Spleen (tissue), 11 donors: ENCODE results near the gene TMEM272. TPM values are rescaled to one million over a fixed set of nuclear protein-coding genes. Genes with fewer than 3 reads are reported as not detected.
A peak's percentile ranks its signal among the peaks of the same experiment; 100 is the strongest.

Experiments used
- DNase-seq: peaks from one replicate; pipeline ENCODE4 v3.0.0-alpha.2; 2020
- H3K27ac ChIP-seq, 8 donors: fragments of 200-600 bp; sonication (generic) in 7 of 8; 1 replicate in 4 of 8; 2 replicates in 4 of 8; pipeline versions ENCODE4 v1.5.0 to v1.8.0; 2016 to 2021; ENCODE audit warnings: inconsistent platforms in 4 of 8, mild to moderate bottlenecking in 4 of 8, moderate library complexity in 1 of 8
- H3K27me3 ChIP-seq, 7 donors: fragments of 200-600 bp; sonication (generic) in 6 of 7; replicated peaks in 1 of 7; 1 replicate in 4 of 7; 2 replicates in 3 of 7; pipeline versions ENCODE4 v1.5.0 to v1.8.0; 2016 to 2021; ENCODE audit warnings: inconsistent platforms in 3 of 7, mild to moderate bottlenecking in 1 of 7
- H3K36me3 ChIP-seq, 6 donors: fragments of 200-600 bp; sonication (generic) in 5 of 6; 1 replicate in 4 of 6; 2 replicates in 2 of 6; pipeline versions ENCODE4 v1.5.0 to v1.8.0; 2016 to 2021; ENCODE audit warnings: inconsistent platforms in 2 of 6
- H3K4me1 ChIP-seq, 6 donors: fragments of 200-600 bp; sonication (generic) in 5 of 6; 1 replicate in 3 of 6; 2 replicates in 3 of 6; pipeline versions ENCODE4 v1.5.0 to v1.8.0; 2016 to 2021; ENCODE audit warnings: inconsistent platforms in 3 of 6
- H3K4me3 ChIP-seq, 8 donors: fragments of 200-600 bp; sonication (generic) in 7 of 8; 1 replicate in 4 of 8; 2 replicates in 4 of 8; pipeline versions ENCODE4 v1.5.0 to v1.8.0; 2016 to 2021; ENCODE audit warnings: inconsistent platforms in 4 of 8, mild to moderate bottlenecking in 4 of 8, moderate library complexity in 2 of 8
- H3K9me3 ChIP-seq, 8 donors: fragments of 200-600 bp; sonication (generic) in 7 of 8; 1 replicate in 4 of 8; 2 replicates in 4 of 8; pipeline versions ENCODE4 v1.5.0 to v1.8.0; 2016 to 2021; ENCODE audit warnings: inconsistent platforms in 4 of 8
- CTCF ChIP-seq, 11 experiments: fragments of 200-600 bp in 7 of 11; fragments of 450-650 bp in 4 of 11; sonication (generic) in 4 of 11; IDR thresholded peaks in 8 of 11; conservative IDR thresholded peaks in 3 of 11; 1 replicate in 7 of 11; 2 replicates in 4 of 11; pipeline versions ENCODE4 v1.4.0 to v1.8.0; 2016 to 2021; ENCODE audit warnings: antibody characterized with exemption in 11 of 11, inconsistent platforms in 4 of 11, mild to moderate bottlenecking in 1 of 11
- POLR2A ChIP-seq, 3 donors: fragments of 450-650 bp; IDR thresholded peaks; one replicate each; pipeline ENCODE4 v1.5.1; 2017; ENCODE audit warnings: antibody characterized with exemption in 3 of 3, mild to moderate bottlenecking in 1 of 3
- POLR2AphosphoS5 ChIP-seq, 3 donors: sonication (generic); formaldehyde crosslinking; IDR thresholded peaks; one replicate each; pipeline ENCODE4 v1.5.1; 2017; ENCODE audit warnings: antibody characterized with exemption in 3 of 3
- WGBS, 5 donors: extraction: QIAGEN DNeasy Blood & Tissue Kit in 3 of 5; methylation state at CpG; one replicate each; pipeline versions ENCODE4 v1.1.5 to v1.1.7; 2013 to 2018; 5-methylcytosine and 5-hydroxymethylcytosine counted together
- intact Hi-C: fragments of 100-400 bp; cut with DNase I; formaldehyde crosslinking; loops from one replicate; pipeline ENCODE4 v1.15.0; 2023; ENCODE audit warnings: low total_unique reads
- polyA plus RNA-seq, 3 donors: library from polyadenylated mRNA; stranded (reverse); fragments of 200-250 nt; gene quantifications; one replicate each; pipeline ENCODE4 v1.2.1, GENCODE V29; 2013
- total RNA-seq, 7 donors: library from RNA; depleted of rRNA in 3 of 7; stranded (reverse); fragments of >200 nt in 3 of 7; fragmentation: NEBNext Ultra II Directional in 4 of 7; extraction: Animal tissue kit (Norgen Biotek cat#: 25700) in 4 of 7; gene quantifications; one replicate each; pipeline versions ENCODE4 v1.1.0 to v1.2.1, GENCODE V29; 2016 to 2021
- donor health status: healthy with polysubstance abuse.
- donor health status: DM: no; HTN: no; CAD: no; lungs with moderate emphysema.
- donor health status: DM: no; HTN: no; CAD: no.
- donor health status: Bipolar disorder and iron deficiency.
- donor health status: healthy.
- donor health status: DM: no; HTN: no; CAD: no.
- donor health status: DM: yes; HTN: yes; CAD: no.

TMEM272 gene
- total and polyA plus RNA-seq, 10 donors: 0.03 to 3.3 (median 1.1) TPM

DNA sequence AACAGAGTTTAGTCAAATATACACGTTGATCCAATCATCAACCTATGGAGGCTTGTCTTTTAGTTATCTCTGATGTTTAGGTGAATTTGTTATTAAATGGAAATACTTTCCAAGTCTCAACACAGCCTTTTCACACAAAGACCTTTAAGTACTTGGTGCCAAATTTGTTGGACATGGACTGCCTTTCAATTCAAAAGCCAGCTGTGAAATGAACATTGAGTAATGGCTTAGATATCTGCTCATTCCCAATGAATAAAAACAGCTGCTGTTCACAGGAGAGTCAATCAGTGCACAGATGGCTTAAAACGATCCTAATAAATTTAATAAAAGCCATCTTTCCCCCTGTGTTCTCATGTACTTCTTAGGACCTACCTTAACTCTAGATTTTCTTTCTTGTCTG, 21.1 kb downstream of the TMEM272 start:
- intact Hi-C loops: no loop called here
- H3K4me3 ChIP-seq: peak overlapping the region in 2 of 8 donors; percentile 15 to 57
- no peaks in the 10 kb centered on the region for H3K36me3 ChIP-seq
- no peaks in the 10 kb centered on the region for H3K27me3 ChIP-seq
- WGBS, 5 donors: 76 to 83% (median 81%) methylated on average over 2 of the region's 2 CpGs
- H3K9me3 ChIP-seq: no peaks in the 10 kb centered on the region
- peak overlapping the region in 7 of 8 donors; percentile 79 to 95 (median 88) for H3K27ac ChIP-seq
- TF ChIP-seq POLR2A (IDR thresholded peaks at IDR 0.05) (no peak), POLR2AphosphoS5 (IDR thresholded peaks at IDR 0.05) (no peak), CTCF (IDR thresholded peaks at IDR 0.05 in 8 of 11, conservative IDR thresholded peaks at IDR 0.05 in 3 of 11) (no peak)
- peaks cover 21 to 100% (median 88%) of the 10 kb centered on the region in 6 donors for H3K4me1 ChIP-seq
- DNase-seq: no peak

- peaks cover 21 to 100% (median 89%) of the 10 kb centered on the region in 6 donors for H3K4me1 ChIP-seq
Observed at GRCh38 chr13:51823359-51823758, 21.6 kb downstream of the TMEM272 start.

GRCh38 chr13:51822106-51822815, 22.7 kb downstream of the TMEM272 start:
- H3K27ac ChIP-seq: peak overlapping the region; percentile 30 to 95 (median 84)
- no peaks in the 10 kb centered on the region for H3K27me3 ChIP-seq
- 48 to 64% (median 57%) methylated on average over 13 of the region's 13 CpGs for WGBS, 5 donors
- DNase-seq: no peak
- TF ChIP-seq POLR2AphosphoS5 (IDR thresholded peaks at IDR 0.05): no peak
- TF ChIP-seq POLR2A (IDR thresholded peaks at IDR 0.05): no peak
- H3K4me1 ChIP-seq: peaks cover 21 to 94% (median 80%) of the 10 kb centered on the region in 6 donors
- intact Hi-C loops: no loop called here
- H3K36me3 ChIP-seq: no peaks in the 10 kb centered on the region
- H3K4me3 ChIP-seq: peak overlapping the region in 5 of 8 donors; percentile 4 to 57 (median 11)
- H3K9me3 ChIP-seq: no peaks in the 10 kb centered on the region

More at GRCh38 chr13:51823359-51823758, 21.6 kb downstream of the TMEM272 start:
- Histone ChIP-seq H3K36me3 (no peaks in the 10 kb centered on the region), H3K4me3 (peak overlapping the region in 1 of 8 donors; percentile 57), H3K27me3 (no peaks in the 10 kb centered on the region), H3K9me3 (no peaks in the 10 kb centered on the region), H3K27ac (peak overlapping the region in 7 of 8 donors; percentile 79 to 95 (median 84))
- TF ChIP-seq POLR2A (IDR thresholded peaks at IDR 0.05) (no peak), CTCF (IDR thresholded peaks at IDR 0.05 in 8 of 11, conservative IDR thresholded peaks at IDR 0.05 in 3 of 11) (no peak), POLR2AphosphoS5 (IDR thresholded peaks at IDR 0.05) (no peak)
- intact Hi-C loops: no loop called here
- WGBS, 5 donors: 69 to 92% (median 81%) methylated on average over 2 of the region's 2 CpGs
- DNase-seq: no peak

DNA sequence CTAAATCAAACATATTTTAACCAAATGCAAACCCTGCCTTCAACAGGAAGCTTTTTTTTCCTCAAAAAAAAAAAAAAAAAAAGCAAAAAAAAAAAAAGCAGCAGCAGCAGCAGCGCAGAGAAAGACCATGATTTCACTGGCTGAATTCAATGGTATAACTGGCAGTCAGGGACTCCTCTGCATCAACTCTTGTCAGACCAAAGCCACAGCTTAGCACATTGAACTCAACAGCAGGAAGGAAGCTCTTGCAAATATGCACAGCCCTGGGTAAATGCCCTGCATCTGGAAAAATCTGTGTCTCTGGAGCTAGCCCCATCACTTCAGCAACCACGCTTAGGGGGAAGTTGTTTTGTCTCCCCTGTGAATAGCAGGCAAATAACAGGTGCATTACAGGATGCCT, 23.4 kb downstream of the TMEM272 start:
- peak overlapping the region in 4 of 8 donors; percentile 7 to 57 (median 12) for H3K4me3 ChIP-seq
- H3K4me1 ChIP-seq: peaks cover 18 to 93% (median 73%) of the 10 kb centered on the region in 6 donors
- H3K36me3 ChIP-seq: no peaks in the 10 kb centered on the region
- 8 to 19% (median 12%) methylated on average over 2 of the region's 2 CpGs for WGBS, 5 donors
- no peaks in the 10 kb centered on the region for H3K27me3 ChIP-seq
- no peak for DNase-seq
- TF ChIP-seq POLR2A (IDR thresholded peaks at IDR 0.05) (no peak), POLR2AphosphoS5 (IDR thresholded peaks at IDR 0.05) (peak in 1 of 3 donors; percentile 16)
- H3K9me3 ChIP-seq: no peaks in the 10 kb centered on the region
- intact Hi-C loops: no loop called here
- peak overlapping the region in 7 of 8 donors; percentile 79 to 95 (median 84) for H3K27ac ChIP-seq

- H3K27me3 ChIP-seq: no peaks in the 10 kb centered on the region
- peak overlapping the region in 4 of 8 donors; percentile 13 to 95 (median 92) for H3K27ac ChIP-seq
- H3K4me3 ChIP-seq: no peak overlapping the region
- WGBS, 5 donors: 81 to 88% (median 85%) methylated on average over 4 of the region's 4 CpGs
- no peaks in the 10 kb centered on the region for H3K36me3 ChIP-seq
- peaks cover 13 to 93% (median 64%) of the 10 kb centered on the region in 6 donors for H3K4me1 ChIP-seq
- no peak for DNase-seq
- H3K9me3 ChIP-seq: no peaks in the 10 kb centered on the region
- TF ChIP-seq CTCF (IDR thresholded peaks at IDR 0.05 in 8 of 11, conservative IDR thresholded peaks at IDR 0.05 in 3 of 11) (no peak), POLR2A (IDR thresholded peaks at IDR 0.05) (no peak), POLR2AphosphoS5 (IDR thresholded peaks at IDR 0.05) (no peak)
- intact Hi-C loops: no loop called here
Observed at GRCh38 chr13:51820016-51820597, 24.9 kb downstream of the TMEM272 start.
